AG10803 (cell line): ENCODE measurements around the gene B4GALNT4.
"Not testable (repeated sequence)": the region's sequence is repeated elsewhere in the genome, so short reads cannot be mapped to it uniquely, and the experiment has no call there.

Source experiments
- DNase-seq: peaks from one replicate; pipeline ENCODE4 v3.0.0; 2010; ENCODE audit warnings: low read depth
- H3K4me3 ChIP-seq: 2 replicates; pipeline ENCODE4 v1.5.1; 2011; ENCODE audit warnings: mild to moderate bottlenecking, low read length, control low read depth
- TF ChIP-seq, protein P1 (sequence below): conservative IDR thresholded peaks from 2 replicates; pipeline ENCODE4 v1.5.1; 2011; ENCODE audit warnings: mild to moderate bottlenecking, low read length, control low read depth, inconsistent platforms

Gene B4GALNT4

DNA sequence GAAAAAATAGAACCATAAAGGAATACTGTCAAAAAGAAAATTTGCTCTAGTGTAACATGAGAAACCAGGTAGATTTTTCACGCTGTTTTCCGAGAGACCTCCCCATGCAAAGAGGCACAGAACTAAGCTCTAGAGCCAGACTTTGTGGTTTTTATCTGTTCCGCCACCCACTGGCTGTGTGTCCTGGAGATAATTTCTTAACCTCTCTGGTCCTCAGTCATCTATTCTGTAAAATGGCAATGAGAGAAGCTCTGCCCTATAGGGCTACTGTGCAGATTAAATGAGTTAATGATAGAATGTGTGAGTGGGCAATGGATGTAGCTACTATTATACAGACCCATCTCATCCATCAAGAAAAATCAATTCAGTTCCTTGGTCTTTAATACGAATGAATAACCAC is 54.9 kb downstream of the B4GALNT4 start:
- TF ChIP-seq, protein P1, sequence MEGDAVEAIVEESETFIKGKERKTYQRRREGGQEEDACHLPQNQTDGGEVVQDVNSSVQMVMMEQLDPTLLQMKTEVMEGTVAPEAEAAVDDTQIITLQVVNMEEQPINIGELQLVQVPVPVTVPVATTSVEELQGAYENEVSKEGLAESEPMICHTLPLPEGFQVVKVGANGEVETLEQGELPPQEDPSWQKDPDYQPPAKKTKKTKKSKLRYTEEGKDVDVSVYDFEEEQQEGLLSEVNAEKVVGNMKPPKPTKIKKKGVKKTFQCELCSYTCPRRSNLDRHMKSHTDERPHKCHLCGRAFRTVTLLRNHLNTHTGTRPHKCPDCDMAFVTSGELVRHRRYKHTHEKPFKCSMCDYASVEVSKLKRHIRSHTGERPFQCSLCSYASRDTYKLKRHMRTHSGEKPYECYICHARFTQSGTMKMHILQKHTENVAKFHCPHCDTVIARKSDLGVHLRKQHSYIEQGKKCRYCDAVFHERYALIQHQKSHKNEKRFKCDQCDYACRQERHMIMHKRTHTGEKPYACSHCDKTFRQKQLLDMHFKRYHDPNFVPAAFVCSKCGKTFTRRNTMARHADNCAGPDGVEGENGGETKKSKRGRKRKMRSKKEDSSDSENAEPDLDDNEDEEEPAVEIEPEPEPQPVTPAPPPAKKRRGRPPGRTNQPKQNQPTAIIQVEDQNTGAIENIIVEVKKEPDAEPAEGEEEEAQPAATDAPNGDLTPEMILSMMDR: no peak
- DNase-seq: no peak
- H3K4me3 ChIP-seq: no peak overlapping the region

DNA sequence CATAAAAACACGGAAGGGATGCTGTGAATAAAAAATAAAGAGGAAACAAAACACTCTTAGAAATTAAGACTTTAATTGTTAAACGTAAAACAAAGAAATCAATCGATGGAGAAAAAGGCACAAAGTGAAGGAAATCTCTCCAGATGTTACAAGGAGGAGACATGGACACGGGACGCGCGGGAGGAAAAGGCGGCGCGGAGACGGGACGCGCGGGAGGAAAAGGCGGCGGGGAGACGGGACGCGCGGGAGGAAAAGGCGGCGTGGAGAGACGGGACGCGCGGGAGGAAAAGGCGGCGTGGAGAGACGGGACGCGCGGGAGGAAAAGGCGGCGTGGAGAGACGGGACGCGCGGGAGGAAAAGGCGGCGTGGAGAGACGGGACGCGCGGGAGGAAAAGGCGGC is 55.5 kb downstream of the B4GALNT4 start:
- DNase-seq, H3K4me3 ChIP-seq: not testable (repeated sequence)

DNA sequence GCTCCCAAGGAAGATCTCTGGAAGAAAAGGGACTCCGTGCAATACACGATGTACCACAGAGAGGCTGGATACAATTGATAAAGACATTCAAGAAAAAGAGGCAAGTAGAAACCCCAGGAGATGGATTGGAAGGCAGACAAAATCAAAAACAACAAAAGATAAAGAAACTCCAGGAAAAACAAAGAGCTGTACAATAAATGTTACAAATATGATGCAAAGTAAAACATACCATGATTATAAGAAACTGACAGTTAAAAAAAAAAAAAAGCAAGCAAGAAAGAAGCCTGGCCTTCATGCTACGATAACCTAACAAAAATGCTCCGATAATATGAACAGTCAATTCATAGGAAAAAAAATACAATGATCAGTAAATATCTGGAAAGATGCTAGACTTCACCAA is 56.0 kb downstream of the B4GALNT4 start:
- TF ChIP-seq, protein P1: no peak
- DNase-seq: no peak
- H3K4me3 ChIP-seq: no peak overlapping the region

DNA sequence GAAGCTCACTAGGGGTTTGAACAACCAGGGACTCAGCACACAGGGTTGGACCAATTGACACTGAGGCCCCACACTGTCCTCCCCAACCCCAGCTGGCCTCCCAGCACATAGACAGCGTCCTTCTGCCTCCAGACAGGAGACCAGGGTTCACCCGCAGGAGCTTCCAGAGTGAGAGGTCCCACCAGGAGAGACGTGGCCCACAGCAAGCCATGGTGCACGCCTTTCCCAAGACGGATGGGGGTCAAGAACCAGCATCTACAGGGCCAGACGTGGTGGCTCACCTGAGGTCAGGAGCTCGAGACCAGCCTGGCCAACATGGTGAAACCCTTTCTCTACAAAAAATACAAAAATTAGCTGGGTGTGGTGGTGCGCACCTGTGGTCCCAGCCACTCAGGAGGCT is 57.6 kb downstream of the B4GALNT4 start:
- H3K4me3 ChIP-seq: no peak overlapping the region
- DNase-seq: no peak
- TF ChIP-seq, protein P1: no peak

DNA sequence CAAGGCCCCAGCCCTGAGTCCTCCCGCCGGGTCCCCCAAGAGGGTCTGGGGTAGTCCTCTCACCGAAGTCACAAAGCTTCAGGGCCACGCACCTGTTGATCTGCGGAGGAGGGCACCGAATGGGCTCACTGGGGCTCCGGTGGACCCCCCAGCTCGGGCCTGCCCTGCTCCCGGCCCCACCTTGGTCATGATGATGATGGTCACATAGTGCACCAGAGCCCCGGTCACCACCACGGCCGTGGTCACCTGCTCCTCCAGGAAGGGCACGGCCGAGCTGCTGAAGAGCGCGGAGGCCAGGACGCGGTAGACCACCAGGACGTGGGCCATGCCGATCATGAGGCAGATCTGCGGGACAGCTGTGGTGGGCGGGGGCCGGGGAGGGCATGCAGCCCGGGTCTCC is 59.0 kb downstream of the B4GALNT4 start:
- TF ChIP-seq, protein P1: no peak
- H3K4me3 ChIP-seq: no peak overlapping the region

DNA sequence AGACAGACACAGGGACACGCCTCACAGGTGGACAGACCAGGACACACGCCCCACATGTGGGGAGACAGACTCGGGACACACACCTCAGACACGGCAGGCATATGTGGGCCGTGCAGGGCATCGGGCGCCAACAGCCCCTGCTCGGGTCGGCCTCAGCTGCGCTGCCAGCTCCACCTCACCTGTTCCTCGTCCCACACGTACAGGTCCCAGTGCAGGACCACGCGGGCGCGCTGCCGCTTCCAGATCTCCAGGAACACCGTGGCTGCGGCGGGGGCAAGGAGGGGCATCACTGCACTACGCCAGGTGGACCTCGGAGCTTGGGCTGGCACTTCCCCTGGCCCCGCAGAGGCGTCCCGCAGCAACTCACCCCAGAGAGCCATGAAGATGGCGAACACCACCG is 60.1 kb downstream of the B4GALNT4 start:
- no peak for DNase-seq
- TF ChIP-seq, protein P1: no peak
- H3K4me3 ChIP-seq: no peak overlapping the region

More for the DNA sequence above, 59.0 kb downstream of the B4GALNT4 start:
- no peak for DNase-seq

DNA sequence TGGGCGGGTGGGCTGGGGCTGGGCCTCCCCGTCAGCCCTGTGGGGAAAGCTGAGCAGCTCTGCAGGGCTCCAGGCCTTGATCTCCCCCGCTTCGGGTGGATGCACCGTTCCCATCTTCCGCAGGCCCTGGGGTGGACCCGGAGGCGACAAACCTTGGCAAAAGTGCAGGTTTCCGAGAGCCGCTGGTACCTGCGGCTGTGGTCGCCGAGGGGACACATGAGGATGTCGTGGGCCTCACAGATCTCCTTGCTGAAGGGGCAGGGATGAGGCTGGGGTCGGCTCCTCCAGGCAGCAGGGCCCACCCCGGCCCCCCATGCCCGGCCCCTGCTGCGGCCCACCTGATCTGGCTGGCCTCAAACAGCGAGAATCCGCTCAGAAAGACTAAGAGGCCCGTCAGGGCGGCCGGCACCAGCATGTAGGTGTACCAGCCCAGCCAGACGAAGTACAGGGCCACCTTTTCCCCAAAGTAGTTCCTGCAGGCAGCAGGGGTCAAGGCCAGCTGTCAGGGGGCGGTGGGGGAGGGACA is 60.7 kb downstream of the B4GALNT4 start:
- H3K4me3 ChIP-seq: no peak overlapping the region
- DNase-seq: no peak
- TF ChIP-seq, protein P1: no peak
